Fibroblast of lung (primary cell): Measurements from ENCODE around the gene TNFRSF14. TPM values are rescaled to one million over a fixed set of nuclear protein-coding genes. Genes with fewer than 3 reads are reported as not detected.

Experiments used
- DNase-seq, 2 donors: peaks; one replicate each; pipeline versions ENCODE4 v3.0.0 to v3.0.0-alpha.2; 2010; ENCODE audit warnings: low read depth in 2 of 2
- H2AFZ ChIP-seq: 2 replicates; pipeline ENCODE4 v1.5.1; 2012; ENCODE audit warnings: low read length, control low read depth, inconsistent platforms
- H3K27ac ChIP-seq: 2 replicates; pipeline ENCODE4 v1.5.1; 2011; ENCODE audit warnings: low read length, control low read depth; ENCODE audit not compliant: insufficient read depth
- H3K27me3 ChIP-seq: 2 replicates; pipeline ENCODE4 v1.5.1; 2011; ENCODE audit warnings: mild to moderate bottlenecking, low read length; ENCODE audit not compliant: control insufficient read depth, insufficient read depth
- H3K36me3 ChIP-seq: 2 replicates; pipeline ENCODE4 v1.5.1; 2011; ENCODE audit warnings: low read length; ENCODE audit not compliant: control insufficient read depth, insufficient read depth
- H3K4me1 ChIP-seq: 2 replicates; pipeline ENCODE4 v1.5.1; 2011; ENCODE audit warnings: low read length; ENCODE audit not compliant: control insufficient read depth, insufficient read depth; ENCODE audit errors: extremely low read depth
- H3K4me2 ChIP-seq: 2 replicates; pipeline ENCODE4 v1.5.1; 2011; ENCODE audit warnings: low read length, control low read depth; ENCODE audit not compliant: insufficient read depth; ENCODE audit errors: extremely low read depth
- H3K4me3 ChIP-seq, 4 experiments: fragments of 200-600 bp in 1 of 4; sonication (generic) in 1 of 4; replicated peaks in 1 of 4; 2 replicates each; pipeline ENCODE4 v1.5.1; 2011 to 2016; ENCODE audit warnings: low read length in 4 of 4, low read depth in 3 of 4, mild to moderate bottlenecking in 3 of 4, control low read depth in 2 of 4, inconsistent platforms in 1 of 4, mixed read lengths in 1 of 4; ENCODE audit not compliant: insufficient read depth in 1 of 4; ENCODE audit errors: control extremely low read depth in 1 of 4
- H3K79me2 ChIP-seq: 2 replicates; pipeline ENCODE4 v1.5.1; 2012; ENCODE audit warnings: mild to moderate bottlenecking, low read length, inconsistent platforms; ENCODE audit not compliant: control insufficient read depth, insufficient read depth
- H3K9ac ChIP-seq: 2 replicates; pipeline ENCODE4 v1.5.1; 2011; ENCODE audit warnings: mild to moderate bottlenecking, low read length, control low read depth; ENCODE audit not compliant: insufficient read depth
- H3K9me3 ChIP-seq: 2 replicates; pipeline ENCODE4 v1.5.1; 2012; ENCODE audit warnings: low read depth, low read length; ENCODE audit not compliant: control insufficient read depth, insufficient read depth
- H4K20me1 ChIP-seq: 2 replicates; pipeline ENCODE4 v1.5.1; 2011; ENCODE audit warnings: low read length; ENCODE audit not compliant: control insufficient read depth, insufficient read depth; ENCODE audit errors: extremely low read depth
- EZH2 ChIP-seq: IDR thresholded peaks from 2 replicates; pipeline ENCODE4 v1.5.1; 2012; ENCODE audit warnings: low read length, control low read depth, mild to moderate bottlenecking; ENCODE audit errors: missing control alignments
- polyA plus RNA-seq, 2 donors: library from polyadenylated mRNA; depleted of rRNA in 1 of 2; stranded (reverse) in 1 of 2; unstranded in 1 of 2; fragments of >200 nt; gene quantifications; 2 replicates each; pipeline ENCODE4 v1.2.1, GENCODE V29; 2011 to 2012; ENCODE audit warnings: missing spikeins in 1 of 2
- total RNA-seq: library from RNA; depleted of rRNA; stranded (reverse); fragments of >200 nt; gene quantifications from 2 replicates; pipeline ENCODE4 v1.2.1, GENCODE V29; 2014
- TF ChIP-seq, protein P1 (sequence below), 2 donors: IDR thresholded peaks in 1 of 2; conservative IDR thresholded peaks in 1 of 2; 1 replicate in 1 of 2; 2 replicates in 1 of 2; pipeline ENCODE4 v1.5.1; 2011 to 2012; ENCODE audit warnings: low read length in 2 of 2, control low read depth in 1 of 2, inconsistent platforms in 1 of 2, low read depth in 1 of 2, mild to moderate bottlenecking in 1 of 2

Gene TNFRSF14
- total and polyA plus RNA-seq, 2 donors (not counting 1 experiment from before 2014, with no cell fraction given) = 15.2 to 85.0 TPM

DNA sequence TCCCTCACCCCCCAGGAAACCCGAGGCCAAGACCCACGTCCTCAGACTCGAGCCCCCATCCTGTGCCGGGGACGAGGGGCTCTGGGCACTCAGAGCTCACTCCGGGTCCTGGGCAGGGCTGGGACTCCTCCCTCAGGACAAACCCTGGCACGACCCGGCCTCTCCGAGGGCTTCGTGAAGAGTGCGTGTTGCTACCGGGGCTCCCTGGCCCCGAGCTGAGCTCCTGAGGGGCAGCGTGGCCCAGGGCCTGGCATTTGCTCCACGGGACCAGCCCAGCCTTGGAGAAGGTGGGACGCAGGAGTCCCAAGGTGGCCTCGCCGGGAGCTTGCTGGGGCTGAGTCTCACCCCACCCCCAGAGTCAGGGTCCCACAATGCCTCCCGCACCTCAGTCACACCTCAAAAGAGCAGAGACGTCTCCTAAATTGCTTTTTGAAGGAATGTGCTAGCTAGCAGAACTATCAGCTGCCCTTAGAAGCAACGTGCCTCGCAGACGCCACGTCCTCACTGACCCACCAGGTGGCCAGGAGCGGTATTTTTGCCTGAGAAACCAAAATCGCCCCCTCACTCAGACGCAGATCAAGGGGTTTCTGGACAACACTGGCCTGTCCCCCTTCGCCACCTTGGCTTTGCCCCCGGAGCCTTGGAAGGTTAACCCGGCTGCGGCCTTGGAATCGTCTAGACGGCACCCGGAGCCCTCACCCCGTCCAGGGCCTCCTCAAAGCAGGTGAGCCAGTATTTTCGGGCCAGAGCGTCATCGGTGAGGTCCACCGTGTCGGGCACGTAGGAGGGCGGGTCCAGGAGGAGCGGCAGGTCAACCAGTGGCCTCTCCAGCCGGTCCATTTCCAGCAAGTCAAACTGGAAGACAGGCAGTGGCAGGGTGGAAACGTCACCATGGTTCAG, 41.1 kb upstream of the TNFRSF14 start:
- Histone ChIP-seq H3K4me2 (no peak overlapping the region), H3K9me3 (no peaks in the 10 kb centered on the region), H3K9ac (no peak overlapping the region), H3K36me3 (peaks cover 31% of the 10 kb centered on the region), H3K27ac (no peak overlapping the region), H3K27me3 (no peaks in the 10 kb centered on the region), H2AFZ (no peak overlapping the region), H3K4me3 (no peak overlapping the region), H4K20me1 (no peaks in the 10 kb centered on the region), H3K79me2 (no peaks in the 10 kb centered on the region), H3K4me1 (no peaks in the 10 kb centered on the region)
- no peak for DNase-seq
- TF ChIP-seq, protein P1, sequence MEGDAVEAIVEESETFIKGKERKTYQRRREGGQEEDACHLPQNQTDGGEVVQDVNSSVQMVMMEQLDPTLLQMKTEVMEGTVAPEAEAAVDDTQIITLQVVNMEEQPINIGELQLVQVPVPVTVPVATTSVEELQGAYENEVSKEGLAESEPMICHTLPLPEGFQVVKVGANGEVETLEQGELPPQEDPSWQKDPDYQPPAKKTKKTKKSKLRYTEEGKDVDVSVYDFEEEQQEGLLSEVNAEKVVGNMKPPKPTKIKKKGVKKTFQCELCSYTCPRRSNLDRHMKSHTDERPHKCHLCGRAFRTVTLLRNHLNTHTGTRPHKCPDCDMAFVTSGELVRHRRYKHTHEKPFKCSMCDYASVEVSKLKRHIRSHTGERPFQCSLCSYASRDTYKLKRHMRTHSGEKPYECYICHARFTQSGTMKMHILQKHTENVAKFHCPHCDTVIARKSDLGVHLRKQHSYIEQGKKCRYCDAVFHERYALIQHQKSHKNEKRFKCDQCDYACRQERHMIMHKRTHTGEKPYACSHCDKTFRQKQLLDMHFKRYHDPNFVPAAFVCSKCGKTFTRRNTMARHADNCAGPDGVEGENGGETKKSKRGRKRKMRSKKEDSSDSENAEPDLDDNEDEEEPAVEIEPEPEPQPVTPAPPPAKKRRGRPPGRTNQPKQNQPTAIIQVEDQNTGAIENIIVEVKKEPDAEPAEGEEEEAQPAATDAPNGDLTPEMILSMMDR (conservative IDR thresholded peaks at IDR 0.05 in 1 of 2, IDR thresholded peaks at IDR 0.05 in 1 of 2; ENCODE audit: low read depth in 1 of 2, low read length in 2 of 2) = no peak
- no peak for TF ChIP-seq EZH2

DNA sequence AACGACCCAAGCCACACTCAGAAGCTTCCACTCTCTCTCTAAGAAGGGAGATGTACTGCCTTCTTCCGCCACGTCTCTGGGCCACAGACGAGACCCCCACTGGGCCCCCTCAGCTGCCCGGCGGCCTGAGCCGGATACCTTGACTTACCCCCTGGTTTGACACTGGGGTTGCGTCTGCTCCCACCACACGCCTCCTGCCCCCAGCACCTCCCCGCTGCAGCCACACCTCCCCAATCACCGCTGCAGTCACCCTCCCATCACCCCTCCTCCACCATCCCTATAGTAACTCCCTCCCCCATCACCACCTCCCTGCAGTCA, 40.4 kb upstream of the TNFRSF14 start:
- Histone ChIP-seq H4K20me1 (no peaks in the 10 kb centered on the region), H3K27me3 (no peaks in the 10 kb centered on the region), H3K9me3 (no peaks in the 10 kb centered on the region), H2AFZ (no peak overlapping the region), H3K36me3 (peaks cover 34% of the 10 kb centered on the region), H3K4me2 (no peak overlapping the region), H3K4me1 (no peaks in the 10 kb centered on the region), H3K27ac (no peak overlapping the region), H3K4me3 (no peak overlapping the region), H3K9ac (no peak overlapping the region), H3K79me2 (no peaks in the 10 kb centered on the region)
- DNase-seq = no peak
- TF ChIP-seq, protein P1 (conservative IDR thresholded peaks at IDR 0.05 in 1 of 2, IDR thresholded peaks at IDR 0.05 in 1 of 2; ENCODE audit: low read depth in 1 of 2, low read length in 2 of 2) = no peak
- TF ChIP-seq EZH2 = no peak

DNA sequence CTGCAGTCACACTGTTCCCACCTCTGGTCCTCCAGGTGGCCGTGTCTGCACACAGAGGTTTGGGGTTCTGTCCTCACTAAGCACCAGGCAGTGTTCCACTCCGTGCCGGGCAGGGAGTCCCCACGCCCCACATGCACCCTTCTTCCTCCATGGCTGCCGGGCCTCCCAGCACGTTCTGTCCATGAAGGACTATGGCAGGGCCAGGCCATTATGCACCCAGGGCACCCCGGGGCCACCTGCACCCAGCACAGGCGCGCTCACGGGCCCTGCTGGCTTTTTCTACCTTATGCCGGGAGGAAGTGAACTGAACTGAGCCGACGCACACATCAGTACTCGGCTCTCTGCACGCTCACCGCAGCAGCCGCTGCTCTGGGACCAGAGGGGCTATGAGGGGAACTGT, 40.0 kb upstream of the TNFRSF14 start:
- H2AFZ ChIP-seq = no peak overlapping the region
- no peaks in the 10 kb centered on the region for H4K20me1 ChIP-seq
- no peak for DNase-seq
- H3K79me2 ChIP-seq = no peaks in the 10 kb centered on the region
- TF ChIP-seq EZH2 = no peak
- TF ChIP-seq, protein P1 (conservative IDR thresholded peaks at IDR 0.05 in 1 of 2, IDR thresholded peaks at IDR 0.05 in 1 of 2; ENCODE audit: low read depth in 1 of 2, low read length in 2 of 2) = no peak
- H3K27me3 ChIP-seq = no peaks in the 10 kb centered on the region
- H3K4me1 ChIP-seq = no peaks in the 10 kb centered on the region
- H3K4me2 ChIP-seq = no peak overlapping the region
- H3K9me3 ChIP-seq = no peaks in the 10 kb centered on the region
- H3K27ac ChIP-seq = no peak overlapping the region
- H3K9ac ChIP-seq = no peak overlapping the region
- no peak overlapping the region for H3K4me3 ChIP-seq
- peaks cover 35% of the 10 kb centered on the region for H3K36me3 ChIP-seq
